CD4-positive, alpha-beta T cell treated with Interferon gamma for 1 hour (primary cell): ENCODE measurements around the gene ERV3-1.
A peak's percentile ranks its signal among the peaks of the same experiment; 100 is the strongest.
"Not testable (repeated sequence)": the region's sequence is repeated elsewhere in the genome, so short reads cannot be mapped to it uniquely, and the experiment has no call there.

Experiments
- DNase-seq: peaks from one replicate; pipeline ENCODE4 v3.0.0-alpha.2; 2020

The ERV3-1 gene, protein sequence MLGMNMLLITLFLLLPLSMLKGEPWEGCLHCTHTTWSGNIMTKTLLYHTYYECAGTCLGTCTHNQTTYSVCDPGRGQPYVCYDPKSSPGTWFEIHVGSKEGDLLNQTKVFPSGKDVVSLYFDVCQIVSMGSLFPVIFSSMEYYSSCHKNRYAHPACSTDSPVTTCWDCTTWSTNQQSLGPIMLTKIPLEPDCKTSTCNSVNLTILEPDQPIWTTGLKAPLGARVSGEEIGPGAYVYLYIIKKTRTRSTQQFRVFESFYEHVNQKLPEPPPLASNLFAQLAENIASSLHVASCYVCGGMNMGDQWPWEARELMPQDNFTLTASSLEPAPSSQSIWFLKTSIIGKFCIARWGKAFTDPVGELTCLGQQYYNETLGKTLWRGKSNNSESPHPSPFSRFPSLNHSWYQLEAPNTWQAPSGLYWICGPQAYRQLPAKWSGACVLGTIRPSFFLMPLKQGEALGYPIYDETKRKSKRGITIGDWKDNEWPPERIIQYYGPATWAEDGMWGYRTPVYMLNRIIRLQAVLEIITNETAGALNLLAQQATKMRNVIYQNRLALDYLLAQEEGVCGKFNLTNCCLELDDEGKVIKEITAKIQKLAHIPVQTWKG

DNA sequence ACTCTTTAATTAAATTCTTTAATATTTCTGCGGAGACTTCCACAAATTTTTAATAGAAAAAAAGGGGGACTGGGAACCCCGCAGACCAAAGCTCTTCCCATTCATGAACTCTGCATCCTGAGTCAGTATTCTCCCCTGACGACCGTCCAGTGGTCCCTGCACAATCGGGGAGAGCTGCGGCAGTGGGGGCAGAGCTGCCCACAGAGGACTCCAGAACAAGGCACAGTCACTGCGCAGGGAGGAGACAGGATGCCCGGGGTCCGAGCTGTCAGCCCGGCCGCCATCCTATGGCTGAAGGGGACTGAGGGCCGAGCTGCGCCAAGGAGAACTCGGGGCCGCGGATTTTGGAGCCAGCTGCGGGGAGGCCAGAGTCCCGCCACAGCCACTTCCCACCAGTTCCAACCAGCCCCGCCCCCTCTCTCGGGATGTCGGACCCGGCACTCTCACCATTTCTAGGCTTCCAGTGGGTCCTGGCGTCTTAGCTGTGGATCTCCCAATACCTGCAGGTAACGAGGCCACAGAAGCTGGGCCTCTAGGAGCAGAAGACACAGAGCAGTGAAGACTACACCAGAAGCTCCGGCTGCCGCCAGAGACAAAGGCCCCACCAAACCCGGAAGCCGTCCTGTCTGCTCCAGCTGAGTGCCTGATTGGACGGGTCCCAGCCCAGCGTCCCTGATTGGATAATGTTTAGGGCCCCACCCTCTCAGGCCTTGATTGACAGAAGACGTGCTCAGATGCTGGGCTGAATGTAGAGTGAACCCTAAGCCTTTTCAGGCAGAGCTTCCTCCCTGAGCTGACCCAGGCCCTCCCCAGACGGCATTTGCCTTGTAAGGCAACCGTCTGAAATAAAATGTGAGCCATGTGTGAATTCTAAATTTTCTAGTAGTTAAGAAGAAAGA, at the start of gene ERV3-1:
TSS of gene ERV3-1 (minus strand) at position 594 of the 899 bp plus-strand sequence. CDS start 13,661 bp downstream, outside the sequence.
- peak; percentile 95 for DNase-seq

DNA sequence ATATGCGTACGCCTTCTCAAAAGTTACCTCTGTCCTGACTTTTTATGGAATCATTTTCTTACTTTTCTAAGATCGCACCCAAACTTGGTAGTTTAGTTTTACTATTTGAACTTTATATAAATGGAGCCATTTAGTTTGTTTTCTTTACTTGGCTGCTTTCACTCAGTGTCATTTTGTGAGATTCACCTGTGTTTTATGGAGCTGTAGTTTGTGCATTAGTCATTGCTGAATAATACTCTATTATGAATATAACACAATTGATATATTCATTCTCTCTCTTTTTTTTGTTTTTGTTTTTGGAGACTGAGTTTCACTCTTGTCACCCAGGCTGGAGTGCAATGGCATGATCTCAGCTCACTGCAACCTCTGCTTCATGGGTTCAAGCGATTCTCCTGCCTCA, 49.3 kb upstream of the ERV3-1 start:
- DNase-seq, result not testable (repeated sequence)

DNA sequence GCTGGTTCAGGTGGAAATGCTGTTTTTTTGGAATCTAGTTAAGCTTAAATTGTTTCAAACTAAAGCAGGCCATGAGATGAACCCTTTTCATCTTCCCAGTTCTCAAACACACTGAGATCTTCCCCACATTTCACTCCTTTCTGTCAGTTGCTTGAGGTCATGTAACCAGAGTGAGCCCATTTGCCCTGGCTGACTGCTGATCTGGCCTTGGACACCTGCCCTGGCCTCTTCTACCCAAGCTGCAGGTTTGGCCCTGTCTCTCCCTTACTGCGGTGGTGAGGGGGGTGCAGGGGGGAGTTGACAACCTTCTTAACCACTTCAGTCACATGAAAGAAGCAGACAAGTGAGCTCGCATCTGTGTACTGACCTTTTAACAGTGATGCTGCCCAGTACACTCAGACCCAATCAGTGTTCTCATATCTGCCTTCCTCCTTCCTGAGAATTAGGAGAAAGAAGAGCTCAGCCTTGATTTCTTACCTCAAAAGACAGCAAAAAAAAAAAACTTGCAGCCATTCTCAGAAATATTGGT, 48.0 kb upstream of the ERV3-1 start:
- not testable (repeated sequence) for DNase-seq

DNA sequence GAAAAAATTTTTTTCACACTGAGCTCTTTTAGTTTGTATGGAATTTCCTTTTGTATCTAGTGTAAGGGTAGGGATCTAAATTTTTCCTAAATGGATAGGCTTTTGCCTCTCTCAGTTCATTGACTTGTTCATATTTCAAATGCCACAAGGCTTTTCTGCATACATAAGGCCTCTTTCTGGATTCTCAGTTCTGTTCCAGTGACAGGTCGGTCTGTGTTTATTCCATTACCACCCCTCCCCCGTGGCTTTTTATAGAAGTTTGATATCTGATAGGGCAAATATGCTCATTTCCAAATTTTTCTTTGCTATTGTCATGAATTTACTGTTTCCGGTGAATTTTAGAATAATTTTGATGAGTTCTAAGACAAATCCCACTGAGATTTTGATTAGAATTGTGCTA, 45.2 kb upstream of the ERV3-1 start:
- DNase-seq, result not testable (repeated sequence)

DNA sequence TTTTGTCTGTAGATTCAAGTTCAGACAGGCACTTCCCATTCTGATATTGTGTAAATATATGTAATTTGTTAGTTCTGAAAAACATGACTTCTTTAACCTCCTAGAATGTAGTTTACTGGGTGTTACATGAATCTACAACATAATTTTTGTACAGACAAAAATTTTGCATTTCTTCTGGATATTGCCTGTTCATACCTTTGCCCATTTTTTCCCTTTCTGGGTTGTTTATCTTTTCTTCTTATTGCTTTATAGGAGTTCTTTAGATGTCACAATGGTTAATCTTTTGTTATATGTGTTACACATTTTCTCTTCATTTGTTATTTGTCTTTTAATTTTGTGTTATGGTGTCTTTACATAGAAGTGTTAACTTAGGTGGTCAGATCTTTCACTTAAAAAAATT, 44.7 kb upstream of the ERV3-1 start:
- DNase-seq, result not testable (repeated sequence)

DNA sequence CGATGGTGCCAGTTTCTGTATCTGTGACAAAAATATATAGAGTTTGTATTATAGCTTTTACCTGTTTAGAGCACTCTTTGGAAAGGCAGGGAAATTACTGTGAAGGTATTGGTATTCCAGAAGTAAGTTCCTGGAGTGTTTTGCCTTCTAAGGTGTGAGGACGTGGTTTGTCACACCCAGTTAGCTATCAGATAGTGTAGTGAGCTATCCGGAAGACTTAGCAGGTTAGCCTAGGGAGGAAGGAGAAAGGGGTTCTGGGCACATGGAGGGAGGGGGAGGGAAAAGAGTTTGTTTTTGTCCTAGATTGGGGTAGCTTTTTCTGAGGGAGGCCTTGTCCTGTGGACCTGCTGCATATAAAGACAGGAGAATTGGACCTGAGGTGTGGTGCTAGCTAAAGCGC, 39.8 kb upstream of the ERV3-1 start:
- DNase-seq, result not testable (repeated sequence)

DNA sequence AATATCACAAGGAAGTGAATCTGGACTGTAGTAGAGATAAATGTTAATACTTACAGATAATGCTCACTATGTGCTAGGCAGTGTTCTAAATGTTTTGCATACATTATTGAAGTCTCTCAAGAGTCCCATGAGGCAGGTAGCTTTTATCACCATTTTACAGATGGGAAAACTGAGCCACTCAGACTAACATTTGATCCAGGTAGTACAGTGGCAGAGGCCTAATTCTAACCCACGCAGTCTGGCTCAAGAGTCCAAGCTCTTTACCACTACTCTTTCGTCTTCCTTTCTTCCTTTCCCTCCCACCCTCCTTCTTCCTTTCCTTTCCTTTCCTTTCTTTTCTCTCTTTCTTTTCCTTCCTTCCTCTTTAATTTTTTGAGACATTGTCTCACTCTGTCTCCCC, 39.1 kb upstream of the ERV3-1 start:
- DNase-seq, result not testable (repeated sequence)

DNA sequence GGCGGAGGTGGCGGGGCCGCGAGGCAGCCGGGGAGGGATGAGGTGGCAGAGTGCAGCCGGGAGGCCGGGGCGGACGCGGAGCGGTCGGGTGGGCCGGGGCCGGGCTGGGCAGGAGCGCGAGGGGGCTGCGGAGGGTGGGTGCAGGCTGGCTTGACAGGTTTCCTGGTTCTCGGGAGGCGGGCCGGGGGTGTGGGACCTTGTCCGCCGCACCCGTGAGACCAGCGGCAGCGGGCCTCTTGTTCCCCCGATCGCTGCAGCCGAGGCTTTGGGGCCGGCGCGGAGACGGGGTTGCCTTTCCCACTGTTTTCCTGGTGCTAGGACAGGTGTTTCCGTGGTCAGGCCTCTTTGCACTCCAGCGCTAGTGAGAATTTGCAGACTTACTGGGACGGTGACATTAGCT, 32.3 kb upstream of the ERV3-1 start:
- peak; percentile 6 for DNase-seq

DNA sequence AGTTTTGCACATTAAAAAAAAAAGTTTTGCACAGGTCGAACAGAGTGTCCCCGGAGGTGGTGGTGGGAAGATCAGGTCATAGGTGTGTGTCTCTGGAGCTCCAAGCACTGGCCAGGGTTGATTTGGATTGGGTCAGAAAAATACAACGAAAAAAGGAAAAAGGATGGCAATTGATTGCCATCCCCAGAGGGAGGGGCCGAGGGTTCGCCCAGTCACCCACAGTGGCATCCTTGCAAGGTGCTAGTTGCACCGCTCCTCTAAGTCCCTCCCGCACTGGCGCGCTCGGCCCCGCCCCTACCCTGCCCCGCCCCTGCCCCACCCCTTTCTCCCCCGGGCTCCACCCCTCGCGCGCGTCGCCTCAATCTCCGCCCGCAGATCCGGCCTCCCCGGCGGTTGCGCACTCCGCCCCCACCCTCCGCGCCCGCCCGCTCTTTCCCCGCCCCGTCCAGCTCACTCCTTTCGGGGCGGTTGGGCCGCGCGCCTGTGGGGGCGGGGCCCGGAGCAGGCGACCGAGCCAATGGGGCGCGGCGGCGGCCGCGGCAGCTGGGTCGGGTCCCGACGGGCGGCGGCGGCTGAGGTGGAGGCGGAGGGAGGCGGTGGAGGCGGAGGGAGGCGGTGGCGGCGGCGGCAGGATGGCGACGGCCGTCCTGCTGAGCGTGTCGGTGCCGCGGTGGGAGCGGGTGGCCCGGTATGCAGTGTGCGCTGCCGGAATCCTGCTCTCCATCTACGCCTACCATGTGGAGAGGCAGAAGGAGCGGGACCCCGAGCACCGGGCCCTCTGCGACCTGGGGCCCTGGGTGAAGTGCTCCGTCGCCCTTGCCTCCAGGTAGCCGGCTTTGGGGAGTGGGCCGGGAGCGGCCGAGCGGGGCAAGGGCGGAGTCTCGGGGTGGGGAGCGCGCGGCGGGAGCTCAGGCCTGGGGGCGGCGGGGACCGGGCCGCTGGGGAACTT, 31.5 kb upstream of the ERV3-1 start:
- peak; percentile 95 for DNase-seq

DNA sequence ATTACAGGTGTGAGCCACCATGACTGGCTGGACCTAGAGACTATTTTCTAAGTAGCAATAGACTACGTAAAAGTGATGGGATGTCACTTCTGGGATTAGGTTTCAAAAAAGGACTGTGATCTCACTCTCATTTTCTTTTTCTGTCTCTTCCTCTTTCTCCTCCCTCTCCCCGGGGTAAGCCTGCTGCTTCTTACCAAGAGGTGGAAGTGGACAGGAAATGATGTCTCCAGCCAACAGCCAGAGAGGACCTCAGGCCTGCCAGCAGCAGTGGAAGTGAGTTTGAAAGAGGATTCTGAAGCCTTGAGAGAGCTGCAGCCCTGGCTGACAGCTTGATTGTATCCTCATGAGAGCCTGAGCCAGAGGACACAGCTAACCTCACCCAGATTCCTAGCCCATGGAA, 30.0 kb upstream of the ERV3-1 start:
- DNase-seq, result peak; percentile 39

DNA sequence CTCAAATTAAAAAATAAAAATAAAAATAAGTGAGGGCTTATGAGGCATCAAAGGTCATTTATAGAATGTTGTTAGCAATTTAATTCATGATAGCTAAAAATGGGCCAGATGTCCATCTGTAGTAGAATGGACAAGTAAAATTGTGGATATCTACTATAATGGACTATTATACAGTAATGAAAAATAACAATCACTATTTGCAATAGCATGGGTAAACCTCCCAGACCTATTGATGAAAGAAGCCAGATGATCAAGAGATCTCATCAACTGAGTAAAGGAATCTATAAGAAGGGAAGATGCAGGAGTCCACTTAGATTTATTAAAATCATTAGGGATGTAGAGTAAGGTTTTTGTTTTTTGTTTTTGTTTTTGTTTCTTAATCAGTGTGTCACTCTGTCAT, 29.0 kb upstream of the ERV3-1 start:
- not testable (repeated sequence) for DNase-seq

DNA sequence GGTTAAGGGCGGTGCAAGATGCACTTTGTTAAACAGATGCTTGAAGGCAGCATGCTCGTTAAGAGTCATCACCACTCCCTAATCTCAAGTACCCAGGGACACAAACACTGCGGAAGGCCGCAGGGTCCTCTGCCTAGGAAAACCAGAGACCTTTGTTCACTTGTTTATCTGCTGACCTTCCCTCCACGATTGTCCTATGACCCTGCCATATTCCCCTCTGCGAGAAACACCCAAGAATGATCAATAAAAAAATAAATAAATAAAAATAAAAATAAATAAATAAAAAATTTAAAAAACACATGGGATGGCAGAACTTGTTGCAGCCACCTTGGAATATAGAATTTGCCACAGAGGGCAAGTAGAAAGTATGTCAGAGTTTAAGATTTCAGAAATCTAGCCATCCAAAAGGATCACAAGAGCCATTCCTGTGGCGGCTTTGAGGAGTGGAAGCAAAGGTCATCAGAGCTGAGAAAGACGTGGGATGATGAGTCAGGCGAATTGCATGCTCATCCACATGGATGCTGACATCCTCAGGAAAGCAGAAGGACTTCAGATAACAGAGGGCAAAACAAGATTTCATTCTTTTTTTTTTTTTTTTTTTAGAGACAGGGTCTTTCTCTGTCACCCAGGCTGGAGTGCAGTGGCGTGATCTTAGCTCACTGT, 27.8 kb upstream of the ERV3-1 start:
- DNase-seq, result not testable (repeated sequence)

DNA sequence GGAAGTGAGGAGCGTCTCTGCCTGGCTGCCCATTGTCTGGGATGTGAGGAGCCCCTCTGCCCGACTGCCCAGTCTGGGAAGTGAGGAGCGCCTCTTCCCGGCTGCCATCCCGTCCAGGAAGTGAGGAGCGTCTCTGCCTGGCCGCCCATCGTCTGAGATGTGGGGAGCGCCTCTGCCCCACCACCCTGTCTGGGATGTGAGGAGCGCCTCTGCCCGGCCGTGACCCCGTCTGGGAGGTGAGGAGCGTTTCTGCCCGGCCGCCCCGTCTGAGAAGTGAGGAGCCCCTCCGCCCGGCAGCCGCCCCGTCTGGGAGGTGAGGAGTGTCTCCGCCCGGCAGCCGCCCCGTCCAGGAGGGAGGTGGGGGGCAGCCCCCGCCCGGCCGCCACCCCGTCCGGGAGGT, 26.9 kb upstream of the ERV3-1 start:
- DNase-seq, result not testable (repeated sequence)

DNA sequence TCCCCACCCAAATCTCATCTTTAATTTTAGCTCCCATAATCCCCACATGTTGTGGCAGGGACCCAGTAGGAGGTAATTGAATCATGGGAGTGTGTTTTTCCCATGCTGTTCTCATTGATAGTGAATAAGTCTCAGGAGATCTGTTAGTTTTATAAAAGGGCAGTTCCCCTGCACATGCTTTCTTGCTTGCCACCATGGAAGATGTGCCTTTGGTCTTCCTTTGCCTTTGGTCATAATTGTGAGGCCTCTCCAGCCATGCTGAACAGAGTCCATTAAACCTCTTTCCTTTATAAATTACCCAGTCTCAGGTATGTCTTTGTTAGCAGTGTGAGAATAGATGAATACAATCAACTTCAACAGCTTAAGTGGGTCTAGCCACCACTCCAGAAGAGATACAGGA, 18.5 kb upstream of the ERV3-1 start:
- DNase-seq, result not testable (repeated sequence)

DNA sequence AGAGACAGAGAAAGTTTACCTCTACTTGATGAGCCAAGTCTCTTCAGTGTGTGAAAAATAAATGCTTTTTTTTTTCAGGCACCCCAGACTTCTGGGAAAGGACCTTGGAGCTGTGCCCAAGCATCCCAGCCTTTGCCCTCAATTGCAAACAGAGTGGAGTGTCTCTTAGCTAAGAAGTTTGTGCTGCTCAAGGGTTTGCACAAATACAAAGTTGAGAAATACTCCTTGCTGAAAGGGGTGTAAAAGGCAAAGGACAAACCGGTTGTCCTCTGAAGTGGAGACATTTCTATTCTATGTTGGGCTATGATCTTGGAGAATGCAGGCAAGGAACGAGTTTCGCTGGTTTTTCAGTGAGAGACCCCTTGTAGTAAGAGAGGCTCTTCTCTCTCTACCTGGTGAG, 14.5 kb upstream of the ERV3-1 start:
- DNase-seq, result not testable (repeated sequence)

DNA sequence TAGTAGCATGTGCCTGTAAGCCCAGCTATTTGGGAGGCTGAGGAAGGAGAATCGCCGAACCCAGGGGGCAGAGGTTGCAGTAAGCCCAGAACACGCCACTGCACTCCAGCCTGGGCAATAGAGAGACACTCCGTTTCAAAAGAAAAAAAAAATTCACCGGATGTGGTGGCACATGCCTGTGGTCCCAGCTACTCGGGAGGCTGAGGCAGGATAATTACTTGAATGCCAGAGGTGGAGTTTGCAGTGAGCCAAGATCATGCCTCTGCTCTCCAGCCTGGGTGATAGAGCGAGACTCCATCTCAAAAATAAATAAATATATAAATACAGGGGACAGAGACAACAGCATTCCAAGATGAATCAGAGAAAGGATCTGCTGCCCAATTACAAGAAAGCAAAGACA, 3.4 kb upstream of the ERV3-1 start:
- DNase-seq, result not testable (repeated sequence)

DNA sequence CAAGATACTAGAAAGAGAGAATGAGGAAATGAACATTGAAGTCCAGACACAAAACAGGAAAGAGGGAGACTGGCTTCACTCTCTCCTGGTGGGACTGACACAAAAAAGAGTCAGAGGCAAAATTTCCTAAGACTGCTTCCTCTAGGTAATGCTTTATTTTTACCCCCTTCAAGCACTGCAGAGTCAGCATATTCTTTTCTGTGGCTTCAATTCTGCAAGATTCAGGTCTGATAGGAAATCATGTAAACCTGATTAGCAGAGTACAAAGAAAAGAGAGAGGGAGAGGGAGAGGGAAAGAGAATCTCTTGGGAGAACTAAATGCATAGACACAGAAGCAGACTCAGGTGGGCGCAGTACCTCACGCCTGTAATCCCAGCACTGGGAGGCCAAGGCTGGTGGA, 2.9 kb upstream of the ERV3-1 start:
- DNase-seq, result not testable (repeated sequence)

DNA sequence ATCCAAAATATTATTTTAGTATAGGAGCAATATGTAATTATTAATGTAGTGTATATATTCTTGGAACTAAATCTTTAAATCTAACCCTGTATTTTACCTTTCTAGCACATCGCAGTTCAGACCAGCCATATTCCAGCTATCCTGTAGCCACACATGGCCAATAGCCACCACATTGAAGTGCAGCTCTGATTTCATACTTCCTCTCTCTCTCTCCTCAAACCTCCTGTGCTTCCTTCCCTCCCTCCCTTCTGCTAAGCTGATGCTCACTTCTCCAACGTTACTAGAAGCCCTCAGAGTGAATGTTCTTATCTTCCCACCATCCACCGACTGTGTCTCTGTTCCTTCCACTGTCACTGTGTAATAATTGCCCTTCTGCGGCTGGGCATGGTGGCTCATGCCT, 549 bp upstream of the ERV3-1 start:
- DNase-seq, result not testable (repeated sequence)

DNA sequence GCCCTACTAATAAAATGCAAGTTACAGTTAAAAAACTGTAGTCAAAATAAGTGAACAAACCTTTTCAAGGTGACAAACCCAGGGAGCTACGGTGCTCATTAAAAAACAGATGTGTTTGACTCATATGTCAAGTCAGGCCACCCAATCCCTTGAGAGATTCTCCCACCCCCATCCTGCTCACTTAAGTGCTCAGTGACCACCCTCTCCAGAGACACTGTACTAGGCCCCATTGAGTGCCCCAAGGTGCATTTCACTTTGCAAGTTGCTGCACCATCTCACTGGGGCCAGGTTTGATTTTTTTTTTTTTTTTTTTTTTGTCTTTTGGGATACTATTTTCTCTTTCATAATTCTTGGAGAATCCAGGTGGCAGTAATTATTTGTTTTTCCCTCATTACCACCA, 1.9 kb downstream of the ERV3-1 start:
- no peak for DNase-seq

DNA sequence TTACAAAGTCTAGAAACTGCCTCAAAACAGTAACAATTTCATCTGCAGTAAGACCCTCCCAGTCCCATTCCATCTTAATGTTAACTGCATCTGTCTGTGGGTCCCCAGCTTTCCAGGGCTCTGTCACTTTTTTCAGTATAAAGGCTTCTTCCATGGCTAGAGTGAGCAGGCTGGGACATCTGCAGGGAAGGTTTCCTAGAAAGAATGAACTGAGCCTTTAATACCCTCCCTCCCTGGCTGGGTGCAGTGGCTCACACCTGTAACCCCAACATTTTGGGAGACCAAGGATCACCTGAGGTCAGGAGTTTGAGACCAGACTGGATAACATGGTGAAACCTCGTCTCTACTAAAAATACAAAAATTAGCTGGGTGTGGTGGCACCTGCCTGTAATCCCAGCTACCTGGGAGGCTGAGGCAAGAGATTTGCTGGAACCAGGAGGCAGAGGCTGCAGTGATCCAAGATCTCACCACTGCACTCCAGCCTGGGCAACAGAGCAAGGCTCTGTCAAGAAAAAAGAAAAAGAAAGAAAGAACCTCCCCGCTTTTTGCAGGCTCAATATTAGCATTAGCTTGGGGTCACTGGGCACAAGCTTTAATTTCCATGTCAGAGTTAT, 3.4 kb downstream of the ERV3-1 start:
- no peak for DNase-seq

DNA sequence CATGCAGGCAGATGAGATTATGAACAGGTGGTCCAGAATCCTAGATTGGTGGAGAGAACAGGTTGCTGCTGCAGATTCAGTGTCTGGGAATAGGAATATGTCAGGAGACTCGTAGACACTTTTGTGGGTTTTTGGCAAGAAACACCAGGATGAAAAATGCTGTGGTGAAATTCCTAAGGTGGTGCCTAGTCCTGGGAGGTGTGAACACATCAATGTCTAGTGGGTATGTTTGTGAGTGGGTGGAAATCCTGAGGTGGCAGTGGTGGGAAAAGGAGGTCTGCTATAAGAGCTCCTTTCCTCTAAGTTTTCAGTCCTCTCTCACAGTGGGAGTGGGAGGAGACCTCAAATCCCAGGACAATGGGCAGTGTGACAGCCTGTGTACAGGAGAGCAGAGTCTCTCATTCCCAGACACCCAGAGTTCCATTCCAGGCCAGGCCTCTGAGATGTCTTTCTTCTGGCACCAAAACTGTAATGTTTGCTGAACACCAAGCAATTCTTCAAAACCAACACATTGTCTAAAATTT, 5.1 kb downstream of the ERV3-1 start:
- no peak for DNase-seq
